Ramos (cell line): ENCODE measurements around the gene NUCB2.

Experiments used
- in situ Hi-C: fragments of 300-500 bp; cut with MboI; formaldehyde crosslinking; loops from one replicate; pipeline ENCODE4 v1.14.3; 2022; ENCODE audit warnings: low sequenced_read_pairs; ENCODE audit not compliant: unreplicated experiment

Gene NUCB2

DNA sequence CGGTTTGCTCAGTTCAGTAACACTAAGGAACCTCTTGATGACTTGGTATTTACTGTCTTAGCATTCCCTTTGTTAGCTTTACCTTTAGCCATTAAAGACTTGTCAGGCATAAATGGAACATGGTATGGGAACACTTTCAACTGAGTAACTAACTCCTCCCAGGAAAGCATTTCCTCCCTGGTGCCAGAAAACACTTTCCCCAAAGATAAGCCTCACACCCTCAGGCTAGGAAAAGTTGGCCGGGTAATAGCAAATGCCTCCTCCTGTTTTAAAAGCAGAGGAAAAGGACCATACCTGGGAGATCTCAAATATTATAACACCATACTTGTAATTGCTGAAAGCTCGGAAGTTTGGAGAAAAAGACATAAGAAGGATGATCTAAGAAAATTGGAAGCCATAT, 100.0 kb downstream of the NUCB2 start:
- in situ Hi-C loops, result no loop called here

DNA sequence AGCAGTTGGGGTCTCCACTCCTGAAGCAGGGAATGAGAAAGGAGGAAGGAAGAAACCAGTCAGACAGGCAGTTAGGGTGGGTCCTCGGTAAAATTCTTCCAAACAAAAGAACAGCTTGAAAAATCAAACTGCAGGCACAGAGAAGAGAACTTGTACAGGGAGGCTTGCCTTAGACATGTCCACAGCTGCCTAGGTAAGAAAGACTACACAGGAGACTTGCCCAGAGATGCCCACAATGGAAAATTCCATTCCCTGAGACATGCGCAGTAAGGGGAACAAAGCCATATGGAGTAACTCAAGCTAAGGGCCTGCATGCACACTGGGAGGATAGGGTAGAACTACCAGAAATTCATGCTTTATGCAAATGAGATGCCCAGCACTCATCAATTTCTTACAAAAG, 102.1 kb downstream of the NUCB2 start:
- in situ Hi-C loops, result no loop called here

DNA sequence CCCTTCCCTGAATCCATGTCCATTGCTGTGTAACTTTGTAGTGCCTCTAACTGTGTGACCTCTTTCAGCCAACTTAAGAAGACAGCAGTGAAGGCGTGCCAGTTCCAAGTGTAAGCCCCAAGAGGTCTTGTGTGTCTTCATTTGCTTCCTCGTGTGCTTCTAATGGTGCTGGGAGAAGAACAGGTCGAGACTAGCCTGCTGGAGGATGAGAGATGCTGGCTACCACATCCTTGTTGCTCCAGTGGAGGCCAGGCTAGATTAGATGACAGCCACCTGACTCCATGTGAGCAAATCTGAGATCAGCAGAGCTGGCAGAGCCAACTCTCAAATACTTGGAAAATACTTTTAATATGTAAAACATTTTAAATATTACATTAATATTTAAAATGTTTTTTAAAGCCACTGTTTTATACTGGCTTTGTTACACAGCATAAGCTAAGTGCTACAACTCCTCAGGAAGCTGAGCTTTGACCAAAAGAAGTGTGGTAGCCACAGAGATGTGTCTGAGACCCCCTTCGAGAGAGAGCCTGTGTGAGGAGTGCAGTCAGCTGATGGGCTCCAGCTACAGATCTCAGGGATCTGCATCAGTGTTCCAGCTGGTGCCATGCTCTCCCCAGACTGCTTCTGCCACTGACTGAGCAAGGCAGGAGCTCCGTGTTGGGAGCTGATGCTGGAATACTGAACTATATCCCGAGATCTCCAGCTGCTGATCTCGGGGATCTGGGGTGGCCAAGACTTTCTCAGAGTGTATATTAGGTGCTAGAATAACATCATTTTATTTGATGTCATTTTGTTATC, 103.0 kb downstream of the NUCB2 start:
- in situ Hi-C loops, result no loop called here

DNA sequence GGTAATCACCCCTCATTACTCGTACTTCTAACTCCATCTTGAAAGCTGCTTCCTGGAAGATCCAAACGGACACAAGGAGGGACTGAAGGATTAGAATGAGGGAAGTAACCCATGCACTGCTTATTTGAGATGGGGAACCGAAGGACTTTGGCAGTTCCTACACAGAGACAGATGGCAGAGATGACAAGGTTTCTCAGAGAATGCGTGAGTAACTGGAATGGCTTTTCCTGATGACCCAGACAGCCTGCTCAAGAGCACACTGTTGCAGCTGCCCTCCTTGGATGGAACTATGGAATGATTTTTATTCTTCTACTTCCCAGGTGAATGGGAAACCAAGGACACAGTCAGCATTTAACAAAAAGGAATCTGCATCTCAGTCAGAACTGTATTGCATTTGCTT, 104.6 kb downstream of the NUCB2 start:
- in situ Hi-C loops, result no loop called here
